ENCODE data around the gene CACUL1.

The CACUL1 gene

GRCh38 chr10:118701529-118702323, 53.0 kb downstream of the CACUL1 start:
- no peak for TF ChIP-seq CTCF (conservative IDR thresholded peaks at IDR 0.05; ENCODE audit: low read depth)
- ChIA-PET POLR2A (ENCODE audit: low non-redundant PET) (no interaction called here), CTCF (interaction anchor here (0.6 kb wide), 3 partner anchors 10 to 1206 kb away, joined by 3 to 5 read pairs (median 3); no protein-coding TSS in a partner anchor)
- no peak overlapping the region for H3K27ac ChIP-seq
- DNase-seq (ENCODE audit: low spot score) = no peak

DNA sequence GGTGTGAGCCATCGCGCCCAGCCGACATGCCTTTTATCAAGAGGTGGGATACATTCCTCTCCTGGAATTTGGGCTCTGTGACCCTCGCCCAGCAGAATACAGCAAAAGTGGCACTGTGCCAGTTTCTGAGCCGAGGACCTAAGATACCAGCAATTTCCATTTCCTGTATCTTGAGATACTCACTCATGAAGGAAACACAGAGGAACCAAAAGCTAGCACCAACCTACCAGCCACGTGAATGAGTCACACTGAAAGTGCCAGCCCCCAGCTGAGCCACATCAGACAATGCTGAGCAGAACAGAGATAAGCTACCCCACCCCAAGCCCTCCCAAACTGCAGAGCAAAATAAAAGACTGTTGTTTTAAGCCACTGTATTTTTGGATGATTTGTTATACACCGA, 56.3 kb downstream of the CACUL1 start:
- ChIA-PET CTCF (no interaction called here), POLR2A (ENCODE audit: low non-redundant PET) (no interaction called here)
- peak; percentile 29 for DNase-seq (ENCODE audit: low spot score)
- no peak overlapping the region for H3K27ac ChIP-seq
- no peak for TF ChIP-seq CTCF (conservative IDR thresholded peaks at IDR 0.05; ENCODE audit: low read depth)

GRCh38 chr10:118694848-118695247, 59.9 kb downstream of the CACUL1 start:
- CTCF ChIA-PET = no interaction called here
- POLR2A ChIA-PET (ENCODE audit: low non-redundant PET) = no interaction called here
- H3K27ac ChIP-seq = no peak overlapping the region
- no peak for TF ChIP-seq CTCF (conservative IDR thresholded peaks at IDR 0.05; ENCODE audit: low read depth)
- no peak for DNase-seq (ENCODE audit: low spot score)

- POLR2A ChIA-PET (ENCODE audit: low non-redundant PET) = no interaction called here
- no peak overlapping the region for H3K27ac ChIP-seq
- DNase-seq (ENCODE audit: low spot score) = peak; percentile 58
- CTCF ChIA-PET = interaction anchor here (0.7 kb wide), 2 partner anchors 368 to 1342 kb away, joined by 3 read pairs; no protein-coding TSS in a partner anchor
- no peak for TF ChIP-seq CTCF (conservative IDR thresholded peaks at IDR 0.05; ENCODE audit: low read depth)
Measured at GRCh38 chr10:118692872-118693271, 61.9 kb downstream of the CACUL1 start.

- TF ChIP-seq CTCF (conservative IDR thresholded peaks at IDR 0.05; ENCODE audit: low read depth) = no peak
- no peak for DNase-seq (ENCODE audit: low spot score)
- no peak overlapping the region for H3K27ac ChIP-seq
- ChIA-PET CTCF (interaction anchor here (0.5 kb wide), 1 partner anchor 139 kb away, joined by 3 read pairs; no protein-coding TSS in a partner anchor), POLR2A (ENCODE audit: low non-redundant PET) (no interaction called here)
Measured at GRCh38 chr10:118689070-118689858, 65.5 kb downstream of the CACUL1 start.

DNA sequence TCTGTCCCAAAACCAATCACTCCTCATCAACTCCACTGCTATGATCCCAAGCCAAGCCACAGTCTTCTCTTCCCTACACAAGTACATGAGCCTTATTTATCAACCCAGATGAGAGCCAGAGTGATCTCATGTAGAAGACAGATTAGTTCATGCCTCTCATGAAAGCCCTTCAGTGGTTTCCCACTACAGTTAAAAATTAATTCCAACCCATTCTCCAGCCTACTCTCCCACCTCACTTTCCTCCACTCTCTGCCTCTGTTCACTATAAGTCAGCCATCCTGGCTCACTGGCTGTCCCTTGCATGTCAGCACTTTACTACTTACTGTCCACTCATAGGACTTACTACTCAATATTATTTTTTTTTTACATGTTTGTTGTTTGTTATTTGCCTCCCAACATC, 67.3 kb downstream of the CACUL1 start:
- ChIA-PET CTCF (interaction anchor here (0.6 kb wide), 1 partner anchor 16 kb away, joined by 4 read pairs; no protein-coding TSS in a partner anchor), POLR2A (ENCODE audit: low non-redundant PET) (no interaction called here)
- no peak for DNase-seq (ENCODE audit: low spot score)

More for the DNA sequence above, 67.3 kb downstream of the CACUL1 start:
- no peak overlapping the region for H3K27ac ChIP-seq
- TF ChIP-seq CTCF (conservative IDR thresholded peaks at IDR 0.05; ENCODE audit: low read depth) = no peak

Data from RWPE1 (cell line).